CD4-positive, alpha-beta T cell treated with Interleukin-1 beta for 1 hour (primary cell): ENCODE results near the gene PGAP6.
A peak's percentile ranks its signal among the peaks of the same experiment; 100 is the strongest.
"Not testable (repeated sequence)": the region's sequence is repeated elsewhere in the genome, so short reads cannot be mapped to it uniquely, and the experiment has no call there.

Source experiments
- DNase-seq, 2 donors: peaks; one replicate each; pipeline ENCODE4 v3.0.0-alpha.2; 2020 to 2022

Gene PGAP6

GRCh38 chr16:381789-382717 lies at the start of gene PGAP6:
Gene PGAP6, minus strand, starts transcription at chr16:381978. Its CDS starts 157 bp downstream, at chr16:381821.
- peak; percentile 65 to 74 for DNase-seq

GRCh38 chr16:430904-431303 lies 49.1 kb upstream of the PGAP6 start:
- DNase-seq, result no peak

- no peak for DNase-seq
Observed at GRCh38 chr16:427250-427649, 45.5 kb upstream of the PGAP6 start.

- DNase-seq, result no peak
Observed at GRCh38 chr16:426906-427249, 45.1 kb upstream of the PGAP6 start.

- no peak for DNase-seq
Observed at GRCh38 chr16:426115-426905, 44.5 kb upstream of the PGAP6 start.

- no peak for DNase-seq
Observed at GRCh38 chr16:425740-426114, 43.9 kb upstream of the PGAP6 start.

- DNase-seq, result peak; percentile 85
Observed at GRCh38 chr16:425082-425718, 43.4 kb upstream of the PGAP6 start, which contains the start of gene RAB11FIP3. Gene RAB11FIP3, plus strand, starts transcription at chr16:425649. Its CDS starts 358 bp downstream, at chr16:426007.

- no peak for DNase-seq
Observed at GRCh38 chr16:424623-425081, 42.9 kb upstream of the PGAP6 start.

GRCh38 chr16:424033-424622 lies 42.4 kb upstream of the PGAP6 start:
- no peak for DNase-seq

GRCh38 chr16:422179-422578 lies 40.4 kb upstream of the PGAP6 start:
- not testable (repeated sequence) for DNase-seq

GRCh38 chr16:415170-415498 lies 33.4 kb upstream of the PGAP6 start:
- DNase-seq, result not testable (repeated sequence)

GRCh38 chr16:414395-415169 lies 32.8 kb upstream of the PGAP6 start:
- DNase-seq, result no peak

GRCh38 chr16:411576-412265 lies 29.9 kb upstream of the PGAP6 start:
- DNase-seq, result no peak

- no peak for DNase-seq
Observed at GRCh38 chr16:410516-411178, 28.9 kb upstream of the PGAP6 start.

- no peak for DNase-seq
Observed at GRCh38 chr16:407253-407652, 25.5 kb upstream of the PGAP6 start.

GRCh38 chr16:405548-406506 lies 24.0 kb upstream of the PGAP6 start:
- DNase-seq, result no peak

GRCh38 chr16:404971-405486 lies 23.3 kb upstream of the PGAP6 start:
- DNase-seq, result no peak

GRCh38 chr16:401468-402348 lies 19.9 kb upstream of the PGAP6 start, which contains the start of gene DECR2:
Gene DECR2, plus strand, starts transcription at chr16:401885. Its CDS starts 79 bp downstream, at chr16:401964.
- peak; percentile 95 to 96 for DNase-seq
